ENCODE results near the gene SERPINA4.

The SERPINA4 gene

DNA sequence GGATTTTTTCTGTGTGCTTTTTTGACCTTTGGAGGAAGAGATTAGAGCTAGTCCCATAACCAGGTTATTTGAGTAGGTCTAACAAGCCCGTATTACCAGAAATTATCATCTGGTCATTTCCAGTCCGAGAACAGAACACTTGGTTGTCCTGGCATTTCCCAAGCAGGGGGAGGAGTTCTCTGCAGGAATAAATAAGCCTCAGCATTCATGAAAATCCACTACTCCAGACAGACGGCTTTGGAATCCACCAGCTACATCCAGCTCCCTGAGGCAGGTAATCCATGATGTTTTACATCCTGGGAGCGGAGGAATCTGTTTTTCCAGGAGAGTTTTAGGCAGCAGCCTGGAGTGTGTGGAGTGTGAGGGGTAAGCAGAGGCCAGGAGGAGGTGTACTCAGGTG is 50.9 kb downstream of the SERPINA4 start, which contains the start of gene SERPINA3:
TSS of gene SERPINA3 (plus strand) at position 218 of the 400 bp plus-strand sequence. CDS start 2,051 bp downstream, outside the sequence.
- no peak within 1 kb of the TSS for H3K27ac ChIP-seq
- TF ChIP-seq, protein P1, sequence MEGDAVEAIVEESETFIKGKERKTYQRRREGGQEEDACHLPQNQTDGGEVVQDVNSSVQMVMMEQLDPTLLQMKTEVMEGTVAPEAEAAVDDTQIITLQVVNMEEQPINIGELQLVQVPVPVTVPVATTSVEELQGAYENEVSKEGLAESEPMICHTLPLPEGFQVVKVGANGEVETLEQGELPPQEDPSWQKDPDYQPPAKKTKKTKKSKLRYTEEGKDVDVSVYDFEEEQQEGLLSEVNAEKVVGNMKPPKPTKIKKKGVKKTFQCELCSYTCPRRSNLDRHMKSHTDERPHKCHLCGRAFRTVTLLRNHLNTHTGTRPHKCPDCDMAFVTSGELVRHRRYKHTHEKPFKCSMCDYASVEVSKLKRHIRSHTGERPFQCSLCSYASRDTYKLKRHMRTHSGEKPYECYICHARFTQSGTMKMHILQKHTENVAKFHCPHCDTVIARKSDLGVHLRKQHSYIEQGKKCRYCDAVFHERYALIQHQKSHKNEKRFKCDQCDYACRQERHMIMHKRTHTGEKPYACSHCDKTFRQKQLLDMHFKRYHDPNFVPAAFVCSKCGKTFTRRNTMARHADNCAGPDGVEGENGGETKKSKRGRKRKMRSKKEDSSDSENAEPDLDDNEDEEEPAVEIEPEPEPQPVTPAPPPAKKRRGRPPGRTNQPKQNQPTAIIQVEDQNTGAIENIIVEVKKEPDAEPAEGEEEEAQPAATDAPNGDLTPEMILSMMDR (conservative IDR thresholded peaks at IDR 0.05): no peak

DNA sequence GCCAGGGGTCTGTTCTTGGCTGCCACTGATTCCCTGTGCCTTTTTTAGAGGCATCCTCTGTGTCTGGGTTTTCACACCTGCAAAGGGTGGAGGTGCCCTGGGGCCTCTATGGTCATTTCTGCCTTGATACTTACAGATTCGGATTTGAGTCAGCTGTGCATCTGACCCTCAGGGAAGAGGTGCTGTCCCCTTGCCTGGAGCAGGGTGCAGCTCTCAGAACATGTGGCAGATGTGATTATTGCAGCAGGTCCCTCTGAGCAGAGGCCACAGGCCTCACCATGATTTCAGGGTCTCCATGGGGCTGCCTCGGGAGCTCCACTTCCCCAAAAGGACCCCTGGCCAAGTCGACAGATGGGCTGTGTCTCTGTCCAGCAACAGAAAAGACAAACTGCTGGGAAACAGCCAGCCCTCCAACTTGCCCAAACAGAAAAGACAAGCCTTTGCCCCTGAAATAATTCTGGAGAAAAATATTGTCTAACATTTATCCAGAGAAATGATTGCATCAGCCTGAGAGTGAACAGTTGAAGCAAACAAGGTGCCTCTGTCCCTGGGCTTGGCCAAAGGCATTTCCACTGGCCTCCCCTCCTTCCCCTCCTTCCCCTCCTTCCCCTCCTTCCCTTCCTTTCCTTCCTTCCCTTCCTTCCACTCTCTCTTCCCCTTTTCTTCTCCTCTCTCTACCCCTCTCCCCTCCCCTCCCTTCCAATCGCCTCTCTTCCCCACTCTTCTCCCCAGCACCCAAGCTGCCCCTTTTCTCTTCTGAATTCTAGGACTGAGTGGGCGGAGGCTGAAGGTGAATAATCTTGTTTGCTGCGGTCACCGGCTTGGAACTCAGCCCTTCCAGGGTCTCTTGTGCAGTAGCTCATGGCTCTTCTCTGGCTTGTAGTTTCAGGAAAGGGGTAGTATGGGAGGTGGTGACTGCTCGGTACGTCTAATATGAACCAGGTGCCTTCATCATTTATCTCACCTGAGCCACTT is 51.6 kb downstream of the SERPINA4 start:
- TF ChIP-seq, protein P1 (conservative IDR thresholded peaks at IDR 0.05): no peak
- H3K27ac ChIP-seq: no peak overlapping the region

DNA sequence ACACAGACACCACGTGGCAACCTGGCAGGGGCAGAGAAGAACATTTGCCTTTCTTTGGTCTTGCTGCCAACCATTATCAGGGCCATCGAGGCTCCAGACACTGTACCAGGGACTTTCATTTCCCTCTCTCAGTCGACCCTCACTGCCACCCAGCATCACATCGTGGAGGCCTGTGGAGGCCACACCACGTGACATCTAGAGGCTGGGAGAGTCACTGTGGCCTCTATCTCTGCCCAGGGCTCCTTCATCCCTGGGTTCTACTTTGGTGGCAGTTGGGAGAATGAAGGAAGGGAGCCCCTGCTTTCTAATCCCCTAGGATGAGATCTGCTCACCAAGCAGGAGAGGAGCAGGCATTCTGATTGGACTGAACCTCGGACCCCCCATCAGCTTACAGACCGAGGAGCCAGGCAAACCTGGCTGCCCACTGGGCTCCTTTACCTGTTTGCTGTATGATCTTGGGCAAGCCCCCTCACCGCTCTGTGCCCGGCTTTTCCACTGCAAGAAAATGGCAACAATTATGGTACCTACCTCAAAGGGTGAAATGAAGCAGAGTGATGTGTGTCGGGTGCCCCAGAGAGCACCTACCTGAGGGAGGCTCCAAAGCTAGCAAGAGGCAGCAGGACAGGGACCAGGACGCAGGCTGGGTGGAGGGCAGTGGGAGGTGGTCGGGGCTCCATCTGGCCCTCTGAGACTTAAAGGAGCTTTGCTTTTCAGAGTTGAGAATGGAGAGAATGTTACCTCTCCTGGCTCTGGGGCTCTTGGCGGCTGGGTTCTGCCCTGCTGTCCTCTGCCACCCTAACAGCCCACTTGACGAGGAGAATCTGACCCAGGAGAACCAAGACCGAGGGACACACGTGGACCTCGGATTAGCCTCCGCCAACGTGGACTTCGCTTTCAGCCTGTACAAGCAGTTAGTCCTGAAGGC is 52.7 kb downstream of the SERPINA4 start:
- no peak overlapping the region for H3K27ac ChIP-seq
- TF ChIP-seq, protein P1 (conservative IDR thresholded peaks at IDR 0.05): no peak

DNA sequence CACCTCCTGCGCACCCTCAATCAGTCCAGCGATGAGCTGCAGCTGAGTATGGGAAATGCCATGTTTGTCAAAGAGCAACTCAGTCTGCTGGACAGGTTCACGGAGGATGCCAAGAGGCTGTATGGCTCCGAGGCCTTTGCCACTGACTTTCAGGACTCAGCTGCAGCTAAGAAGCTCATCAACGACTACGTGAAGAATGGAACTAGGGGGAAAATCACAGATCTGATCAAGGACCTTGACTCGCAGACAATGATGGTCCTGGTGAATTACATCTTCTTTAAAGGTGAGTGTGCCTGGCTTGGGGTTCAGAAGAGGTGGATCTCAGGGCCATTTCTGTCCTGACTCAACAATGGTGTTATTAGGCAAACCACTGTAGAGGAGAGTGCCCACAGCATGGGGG is 53.6 kb downstream of the SERPINA4 start:
- no peak overlapping the region for H3K27ac ChIP-seq
- TF ChIP-seq, protein P1 (conservative IDR thresholded peaks at IDR 0.05): no peak

DNA sequence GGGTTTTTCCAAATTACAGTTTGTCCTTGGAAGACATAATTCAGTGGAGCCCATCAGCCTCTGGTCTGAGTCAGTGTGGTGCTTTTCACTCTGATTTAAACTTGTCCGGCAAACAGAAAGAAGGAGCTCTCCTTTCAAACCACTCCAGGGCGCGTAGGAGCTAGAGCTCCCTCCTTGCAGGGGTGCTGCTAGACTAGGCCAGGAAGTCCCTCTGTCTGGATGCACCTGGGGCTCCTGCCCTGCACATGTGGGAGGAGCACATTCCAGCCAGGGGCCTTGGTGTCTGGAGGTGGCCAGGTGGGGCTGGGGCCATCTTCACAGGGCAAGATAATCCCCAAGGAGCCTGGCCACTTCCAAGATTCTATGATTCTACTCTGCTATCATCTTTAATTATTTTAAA is 54.0 kb downstream of the SERPINA4 start:
- H3K27ac ChIP-seq: no peak overlapping the region
- TF ChIP-seq, protein P1 (conservative IDR thresholded peaks at IDR 0.05): no peak

DNA sequence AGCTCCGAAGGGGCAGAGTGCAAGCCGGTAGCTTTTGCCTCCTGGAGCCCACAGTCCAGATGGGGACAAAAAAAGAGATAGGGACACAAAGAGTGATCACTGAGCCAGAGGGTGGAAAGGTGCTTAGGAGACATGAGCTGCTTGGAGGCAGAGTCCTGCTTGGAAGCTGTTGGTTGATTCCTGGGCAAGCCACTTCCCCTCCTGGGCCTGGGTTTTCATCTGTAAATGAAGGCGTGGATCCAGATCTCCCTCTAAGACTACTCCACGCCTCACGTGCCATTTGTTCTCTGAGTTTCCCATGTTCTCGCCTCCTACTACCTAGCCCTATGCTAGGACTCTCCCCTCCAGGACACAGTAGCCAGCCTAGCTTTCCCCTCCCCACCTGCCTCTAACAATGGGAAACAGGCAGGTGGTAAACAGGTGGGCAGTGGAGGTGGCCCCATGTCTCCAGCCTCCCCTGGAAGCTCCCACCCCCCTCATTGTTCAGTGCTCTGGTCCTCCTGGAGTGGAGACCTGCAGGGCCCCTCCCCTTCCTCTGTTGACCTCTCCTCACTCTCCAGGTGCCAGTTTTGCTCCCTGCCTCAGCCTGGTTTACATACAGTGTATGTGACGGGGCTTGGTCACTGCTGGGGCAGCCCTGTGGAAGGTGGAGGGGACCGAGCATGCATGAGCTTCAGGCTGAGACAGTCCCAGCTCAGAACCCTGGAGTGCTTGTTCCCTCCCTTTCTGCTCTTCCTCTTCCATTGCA is 54.8 kb downstream of the SERPINA4 start:
- H3K27ac ChIP-seq: no peak overlapping the region
- TF ChIP-seq, protein P1 (conservative IDR thresholded peaks at IDR 0.05): no peak
